SH-SY5Y (cell line): ENCODE results near the gene PACS1.

Experiments
- GATA2 ChIP-seq: IDR thresholded peaks from 2 replicates; pipeline ENCODE4 v1.6.1; 2011; ENCODE audit warnings: mild to moderate bottlenecking, low read depth, low read length
- GATA3 ChIP-seq: IDR thresholded peaks from 2 replicates; pipeline ENCODE4 v1.6.1; 2011; ENCODE audit warnings: low read depth, mild to moderate bottlenecking, low read length, moderate library complexity

Gene PACS1

DNA sequence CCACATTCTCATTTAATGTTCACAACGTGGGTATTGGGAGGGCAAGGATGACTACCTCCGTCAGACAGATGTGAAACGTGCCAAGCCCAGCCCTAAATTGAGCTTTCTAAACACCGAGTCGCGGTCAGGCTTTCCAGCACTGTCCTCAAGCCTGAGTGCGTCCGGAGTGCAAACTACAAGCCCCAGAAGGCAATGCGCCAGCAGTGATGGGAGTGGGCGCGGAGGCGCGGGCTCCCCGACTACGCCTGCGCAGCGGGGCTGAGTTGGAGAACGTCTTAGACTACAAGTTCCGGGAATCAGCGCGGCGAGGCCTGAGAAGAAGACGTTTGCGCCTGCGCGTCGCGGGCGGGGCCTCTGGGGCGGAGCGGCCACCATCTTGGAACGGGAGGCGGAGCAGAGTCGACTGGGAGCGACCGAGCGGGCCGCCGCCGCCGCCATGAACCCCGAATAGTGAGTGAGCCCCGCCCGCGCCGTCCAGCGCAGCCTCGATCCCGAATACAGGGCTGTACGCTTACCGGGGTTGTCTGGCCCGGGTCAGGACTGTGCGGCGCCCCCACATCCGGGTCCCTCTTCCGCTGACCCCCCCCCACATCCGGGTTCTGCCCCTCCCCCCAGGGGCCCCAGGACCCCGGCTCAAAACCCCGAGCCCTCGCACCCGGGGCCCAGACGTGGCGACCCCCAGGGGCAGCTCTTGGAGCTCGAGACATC lies 198.3 kb downstream of the PACS1 start, which contains the start of gene RAB1B:
TSS of gene RAB1B (plus strand) at position 396 of the 708 bp plus-strand sequence. CDS start at position 437, 41 bp downstream.
- no peak for TF ChIP-seq GATA3
- TF ChIP-seq GATA2: no peak

- TF ChIP-seq GATA3 (no peak), GATA2 (no peak)
Measured at GRCh38 chr11:66268952-66269905, 199.2 kb downstream of the PACS1 start.

DNA sequence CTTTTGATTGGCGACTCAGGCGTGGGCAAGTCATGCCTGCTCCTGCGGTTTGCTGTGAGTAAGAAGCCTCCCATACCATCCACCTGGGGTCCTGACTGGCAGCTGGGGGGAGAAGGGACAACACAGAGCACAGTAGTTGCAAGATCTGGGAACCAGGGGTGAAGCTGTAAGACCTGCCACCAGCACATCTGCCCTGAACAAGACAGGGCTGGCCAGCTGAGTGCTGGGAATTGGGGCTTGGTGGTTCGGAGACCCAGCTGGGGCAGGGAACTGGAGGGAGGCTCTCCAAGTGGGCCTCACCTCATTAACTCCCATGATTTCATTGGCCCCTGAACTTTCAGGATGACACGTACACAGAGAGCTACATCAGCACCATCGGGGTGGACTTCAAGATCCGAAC lies 201.7 kb downstream of the PACS1 start:
- no peak for TF ChIP-seq GATA3
- TF ChIP-seq GATA2: no peak

GRCh38 chr11:66272596-66272995 lies 202.5 kb downstream of the PACS1 start:
- TF ChIP-seq GATA2 (no peak), GATA3 (no peak)

DNA sequence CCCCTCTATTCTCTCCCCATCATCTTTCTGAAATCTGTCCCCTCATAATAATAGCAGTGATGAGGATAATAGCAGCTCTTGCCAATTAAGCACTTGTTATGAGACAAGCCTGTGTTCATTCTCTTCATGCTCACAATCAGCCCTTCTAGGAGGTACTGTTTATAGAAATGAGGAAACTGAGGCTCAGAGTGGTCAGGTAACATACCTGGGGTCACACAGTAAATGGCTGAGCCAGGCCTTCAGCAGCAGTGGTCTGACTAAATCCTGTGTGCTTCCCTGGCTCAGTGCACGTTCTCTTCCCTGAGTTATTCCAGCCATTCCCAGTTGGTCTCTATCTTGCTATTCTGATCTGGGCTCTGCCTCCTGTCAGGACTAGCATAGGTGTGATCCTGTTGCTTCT lies 204.1 kb downstream of the PACS1 start:
- TF ChIP-seq GATA2: no peak
- no peak for TF ChIP-seq GATA3

DNA sequence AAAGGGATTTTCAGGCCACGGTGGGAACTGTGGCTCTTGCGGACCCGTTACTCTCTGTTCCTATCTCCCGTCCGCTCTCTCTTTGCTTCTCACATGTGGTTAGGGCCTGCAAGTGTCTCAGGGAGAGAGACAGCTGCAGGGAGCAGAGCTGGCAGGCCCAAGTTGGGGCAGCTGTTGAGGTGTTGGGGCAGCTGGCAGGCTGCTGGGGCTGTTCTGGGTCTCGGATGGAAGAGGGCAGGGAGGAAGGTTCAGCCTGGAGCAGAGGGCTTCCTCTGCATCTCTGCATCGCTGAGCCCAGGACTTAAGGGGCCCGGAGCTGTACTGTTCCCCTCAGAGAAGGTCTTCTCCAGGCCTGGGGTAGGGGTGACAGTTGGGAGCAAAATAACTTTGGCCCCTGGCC lies 205.3 kb downstream of the PACS1 start:
- no peak for TF ChIP-seq GATA2
- TF ChIP-seq GATA3: no peak

GRCh38 chr11:66275984-66276612 lies 206.0 kb downstream of the PACS1 start:
- TF ChIP-seq GATA2 (no peak), GATA3 (no peak)

DNA sequence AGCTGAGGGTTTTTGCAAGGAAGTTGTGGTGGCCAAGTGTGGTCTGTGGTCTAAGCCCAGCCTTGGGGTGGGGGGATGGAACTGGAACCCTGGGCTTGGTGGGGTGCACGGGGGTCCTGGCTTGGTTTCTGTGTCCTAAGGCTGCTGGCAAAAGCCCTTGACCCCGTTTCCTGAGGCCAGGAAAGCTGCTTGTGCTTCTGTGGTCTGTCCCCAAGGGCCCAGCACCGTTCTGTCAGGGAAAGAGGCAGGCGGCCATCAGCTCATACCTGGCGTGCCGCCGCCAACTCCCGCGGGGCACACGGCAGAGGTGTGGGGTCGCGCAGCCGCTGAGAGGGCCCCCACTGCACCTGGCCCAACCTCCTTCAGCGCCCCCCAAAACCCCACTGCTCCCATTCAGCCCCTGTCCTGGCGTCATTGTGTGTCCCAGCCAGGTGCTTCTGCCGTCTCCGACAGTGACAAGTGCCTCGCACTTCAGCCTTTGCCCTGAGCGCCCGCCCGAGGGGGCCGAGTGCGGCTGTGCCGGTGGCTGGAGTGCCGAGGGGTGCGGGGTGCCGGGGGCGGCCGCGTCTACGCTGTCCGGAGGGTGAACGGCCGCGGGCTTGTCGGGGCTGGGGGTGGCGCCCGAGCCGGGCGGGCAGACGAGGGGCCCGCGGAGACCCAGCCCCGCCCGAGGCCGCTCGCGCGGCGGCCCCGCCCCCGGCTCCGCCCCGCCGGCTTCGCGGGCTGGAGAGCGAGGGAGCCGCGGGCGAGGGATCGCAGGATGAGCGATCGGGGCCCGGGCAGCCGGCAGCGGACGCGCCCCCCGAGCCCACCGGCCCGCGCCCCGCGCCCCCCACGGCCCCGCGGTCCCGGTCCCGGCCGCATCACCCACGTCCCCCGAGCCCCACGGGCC lies 207.6 kb downstream of the PACS1 start, which contains the start of gene CNIH2:
TSS of gene CNIH2 (plus strand) at position 705 of the 892 bp plus-strand sequence. CDS start 282 bp downstream, outside the sequence.
- TF ChIP-seq GATA3 (no peak), GATA2 (no peak)

DNA sequence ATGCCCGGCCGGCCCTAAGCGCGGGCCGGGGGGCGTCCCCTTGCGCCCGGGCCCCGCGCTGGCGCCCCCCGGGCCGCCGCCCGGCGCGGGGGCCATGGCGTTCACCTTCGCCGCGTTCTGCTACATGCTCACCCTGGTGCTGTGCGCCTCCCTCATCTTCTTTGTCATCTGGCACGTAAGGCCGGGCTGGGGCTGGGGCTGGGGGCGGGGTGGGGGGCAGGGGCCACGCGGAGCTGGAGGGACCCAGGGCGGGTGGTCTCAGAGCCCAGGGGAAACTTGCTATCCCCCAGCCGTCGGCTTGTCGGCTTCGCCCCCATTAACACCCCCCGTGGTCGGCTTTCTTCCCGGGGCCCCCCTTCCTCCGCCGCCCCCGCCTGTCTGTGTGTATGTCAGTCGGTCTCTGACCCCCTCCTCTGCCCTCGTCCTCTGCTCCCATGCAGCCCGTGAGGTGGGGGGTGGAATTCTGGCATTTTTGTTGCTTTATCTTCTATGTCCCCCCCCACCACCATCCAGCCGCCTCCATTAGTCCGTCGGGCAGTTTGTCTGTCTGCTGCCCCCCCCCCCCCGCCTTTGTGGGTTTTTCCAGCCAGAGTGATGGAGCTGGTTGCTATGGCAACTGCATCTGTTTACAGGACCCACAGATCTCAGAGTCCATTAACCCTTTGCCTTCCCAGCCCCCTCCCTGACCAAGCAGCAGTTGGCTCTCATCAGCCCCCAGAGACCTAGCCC lies 208.5 kb downstream of the PACS1 start:
- no peak for TF ChIP-seq GATA3
- no peak for TF ChIP-seq GATA2

DNA sequence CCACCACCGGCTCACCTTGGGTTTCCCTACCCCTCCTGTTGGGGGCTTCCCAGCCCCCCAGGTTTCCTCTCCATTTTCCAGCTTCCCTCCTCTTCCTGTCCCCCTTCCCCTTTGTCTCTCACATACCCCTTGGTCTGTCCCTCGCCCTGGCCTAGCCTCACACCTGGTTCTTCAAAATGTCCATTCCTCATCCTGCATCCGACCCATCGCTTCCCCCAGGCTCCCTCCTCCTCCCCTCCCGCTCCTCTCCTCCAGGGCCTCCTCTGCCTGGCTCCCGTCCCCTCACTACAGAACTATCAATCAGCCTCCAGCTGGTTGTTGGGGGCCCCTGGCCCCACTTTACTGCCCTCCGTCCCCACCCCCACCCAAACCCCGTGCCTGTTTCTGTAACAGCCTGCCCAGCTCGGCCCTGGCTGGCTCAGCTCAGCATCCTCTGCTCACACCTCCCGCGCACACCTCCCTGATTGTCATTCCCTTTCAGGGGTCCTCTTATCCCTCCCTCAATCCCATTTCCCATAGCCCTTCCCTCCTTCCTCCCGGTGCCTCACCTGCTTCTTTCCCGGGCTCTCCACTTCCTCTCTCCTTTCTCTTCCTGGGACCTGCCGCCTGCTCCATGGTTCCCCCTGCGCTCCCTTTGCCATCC lies 209.1 kb downstream of the PACS1 start:
- no peak for TF ChIP-seq GATA2

DNA sequence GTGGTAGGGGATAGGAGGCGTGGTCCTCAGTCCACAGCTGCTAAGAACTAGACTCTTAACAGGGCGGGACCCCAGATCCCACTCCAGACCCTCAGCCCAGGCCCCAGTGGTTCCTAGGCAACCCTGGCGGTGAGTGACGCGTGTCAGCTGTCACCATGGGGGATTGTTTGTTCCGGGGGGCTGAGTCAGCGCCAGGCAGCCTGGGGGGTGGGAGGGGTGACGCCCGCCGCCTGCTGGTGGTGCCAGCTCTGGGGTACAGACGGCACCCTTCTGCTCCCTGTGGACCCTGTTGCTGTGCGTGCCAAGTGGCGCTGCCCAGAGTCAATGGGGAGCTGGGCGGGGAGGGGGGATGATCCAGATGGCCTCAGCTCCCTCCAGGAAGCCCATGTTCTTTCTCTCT lies 210.4 kb downstream of the PACS1 start:
- TF ChIP-seq GATA3 (no peak), GATA2 (no peak)

GRCh38 chr11:66281001-66281400 lies 210.9 kb downstream of the PACS1 start:
- no peak for TF ChIP-seq GATA3
- TF ChIP-seq GATA2: no peak
